ENCODE data around the gene DNPH1. TPM values are rescaled to one million over a fixed set of nuclear protein-coding genes. Genes with fewer than 3 reads are reported as not detected.

DNPH1 gene
- total and polyA plus RNA-seq, 2 donors (not counting 3 experiments of a cell fraction or from before 2014, with no cell fraction given) = 37.7 to 120 TPM

GRCh38 chr6:43277643-43278523 is 48.6 kb upstream of the DNPH1 start:
- no peak overlapping the region for H2AFZ ChIP-seq (ENCODE audit: low read depth, low read length)

More at GRCh38 chr6:43277643-43278523, 48.6 kb upstream of the DNPH1 start:
- no peaks in the 10 kb centered on the region for H4K20me1 ChIP-seq (replicated peaks; ENCODE audit: control insufficient read depth, extremely low read depth, insufficient read depth, low read length)
- FAIRE-seq (no peak), DNase-seq (ENCODE audit: low read depth, low spot score) (no peak)
- H3K9ac ChIP-seq (replicated peaks; ENCODE audit: extremely low read depth, insufficient read depth, low read length) = no peak overlapping the region
- BruUV-seq (replicated peaks) = no TSS peak
- H3K4me2 ChIP-seq (ENCODE audit: insufficient read depth, low read length) = no peak overlapping the region
- dilution Hi-C loops (cut with MboI; ENCODE audit: extremely low pct_ligation_motif_present, low sequenced_read_pairs) (no loop called here), intact Hi-C loops (cut with micrococcal nuclease) (no loop called here)
- POLR2A ChIA-PET = no interaction called here
- H3K27ac ChIP-seq (ENCODE audit: insufficient read depth, low read depth, low read length) = no peak overlapping the region
- no peak for TF ChIP-seq POLR2A (IDR thresholded peaks at IDR 0.05; ENCODE audit: low read depth, low read length)
- no peak for TF ChIP-seq POLR2AphosphoS5 (IDR thresholded peaks at IDR 0.05; ENCODE audit: insufficient read depth, low read depth, low read length)
- no peak for TF ChIP-seq GATA2 (IDR thresholded peaks at IDR 0.05; ENCODE audit: insufficient read depth, insufficient read length, low read depth, low read length)
- no peak for TF ChIP-seq FOS (IDR thresholded peaks at IDR 0.05; ENCODE audit: borderline replicate concordance, insufficient read depth, low read length)
- no peak for TF ChIP-seq CTCF (IDR thresholded peaks at IDR 0.05; ENCODE audit: extremely low read depth in 1 of 2, insufficient read depth in 1 of 2, low read depth in 1 of 2, low read length in 2 of 2)
- TF ChIP-seq MAX (IDR thresholded peaks at IDR 0.05; ENCODE audit: insufficient read depth, insufficient read length) = no peak
- no peak for TF ChIP-seq EZH2 (IDR thresholded peaks at IDR 0.05; ENCODE audit: borderline replicate concordance, low read depth, low read length, severe bottlenecking)
- TF ChIP-seq JUN (IDR thresholded peaks at IDR 0.05; ENCODE audit: borderline replicate concordance, insufficient read depth, insufficient read length, low read depth) = no peak
- no peak for TF ChIP-seq MYC (IDR thresholded peaks at IDR 0.05; ENCODE audit: low read depth, low read length)
- H3K27me3 ChIP-seq (ENCODE audit: control insufficient read depth in 2 of 2, insufficient read depth in 2 of 2, low read length in 2 of 2) = peaks cover 46 to 50% of the 10 kb centered on the region in 2 experiments
- H3K9me1 ChIP-seq (replicated peaks; ENCODE audit: control insufficient read depth, extremely low read depth, insufficient read depth, low read length) = no peaks in the 10 kb centered on the region
- H3K36me3 ChIP-seq (ENCODE audit: control insufficient read depth in 2 of 2, extremely low read depth in 1 of 2, insufficient read depth in 2 of 2, low read length in 2 of 2) = no peaks in the 10 kb centered on the region
- no peak overlapping the region for H3K4me3 ChIP-seq (replicated peaks in 1 of 3; ENCODE audit: insufficient read depth in 1 of 3, low read depth in 1 of 3, low read length in 3 of 3)
- no peaks in the 10 kb centered on the region for H3K79me2 ChIP-seq (ENCODE audit: control insufficient read depth, insufficient read depth, low read length)
- CTCF ChIA-PET = interaction anchor here (0.9 to 1.2 kb wide), 3 partner anchors 14 to 40 kb away, joined by 3 read pairs; no protein-coding TSS in a partner anchor
- no peaks in the 10 kb centered on the region for H3K9me3 ChIP-seq (replicated peaks; ENCODE audit: control insufficient read depth, insufficient read depth, low read length)
- H3K4me1 ChIP-seq (ENCODE audit: control insufficient read depth, extremely low read depth, insufficient read depth, low read length) = no peaks in the 10 kb centered on the region
